HepG2 (cell line): Measurements from ENCODE around the gene TRIM7. TPM values are rescaled to one million over a fixed set of nuclear protein-coding genes. Genes with fewer than 3 reads are reported as not detected.
A peak's percentile ranks its signal among the peaks of the same experiment; 100 is the strongest.

Experiments used
- AKAP8 ChIP-seq: sonication (generic); formaldehyde crosslinking; IDR thresholded peaks from 2 replicates; pipeline ENCODE4 v1.5.1; 2020; ENCODE audit warnings: mild to moderate bottlenecking, missing genetic modification reagents
- HHEX ChIP-seq: IDR thresholded peaks from 2 replicates; pipeline ENCODE4 v1.6.1; 2016; ENCODE audit warnings: control low read depth
- LCORL ChIP-seq, 2 experiments: fragments of 450-650 bp in 1 of 2; sonication (generic) in 1 of 2; formaldehyde crosslinking in 1 of 2; IDR thresholded peaks; 2 replicates each; pipeline versions ENCODE4 v1.5.0 to v1.6.1; 2017 to 2020; ENCODE audit warnings: antibody characterized with exemption in 1 of 2, missing genetic modification reagents in 1 of 2
- MAFG ChIP-seq: sonication (generic); formaldehyde crosslinking; IDR thresholded peaks from 2 replicates; pipeline ENCODE4 v1.5.1; 2020; ENCODE audit warnings: mild to moderate bottlenecking, missing genetic modification reagents
- MAZ ChIP-seq, 2 experiments: sonication (generic) in 1 of 2; formaldehyde crosslinking in 1 of 2; IDR thresholded peaks; 2 replicates each; pipeline versions ENCODE4 v1.5.0 to v1.6.1; 2012 to 2020; ENCODE audit warnings: low read depth in 2 of 2, mild to moderate bottlenecking in 2 of 2, borderline replicate concordance in 1 of 2, improper control_type of control experiment in 1 of 2, low read length in 1 of 2, missing genetic modification reagents in 1 of 2, moderate library complexity in 1 of 2
- RELA ChIP-seq: sonication (generic); formaldehyde crosslinking; IDR thresholded peaks from 2 replicates; pipeline ENCODE4 v1.4.0; 2020; ENCODE audit warnings: missing genetic modification reagents
- SALL1 ChIP-seq: sonication (generic); formaldehyde crosslinking; IDR thresholded peaks from 2 replicates; pipeline ENCODE4 v1.8.0; 2022; ENCODE audit warnings: mild to moderate bottlenecking, missing genetic modification reagents
- SNRNP70 ChIP-seq: fragments of 200-400 bp; formaldehyde crosslinking; IDR thresholded peaks from 2 replicates; pipeline ENCODE4 v1.6.1; 2017; ENCODE audit warnings: mild to moderate bottlenecking, low read depth, low read length, moderate library complexity
- SOX13 ChIP-seq, 3 experiments: fragments of 450-650 bp in 1 of 3; sonication (generic) in 1 of 3; formaldehyde crosslinking in 1 of 3; IDR thresholded peaks in 2 of 3; conservative IDR thresholded peaks in 1 of 3; 2 replicates each; pipeline versions ENCODE4 v1.5.0 to v1.6.1; 2016 to 2020; ENCODE audit warnings: antibody characterized with exemption in 1 of 3, mild to moderate bottlenecking in 1 of 3, missing compliant biosample characterization in 1 of 3, missing genetic modification reagents in 1 of 3, moderate library complexity in 1 of 3
- YEATS2 ChIP-seq: sonication (generic); formaldehyde crosslinking; IDR thresholded peaks from 2 replicates; pipeline ENCODE4 v1.4.0; 2020; ENCODE audit warnings: missing genetic modification reagents, borderline replicate concordance
- ZBED4 ChIP-seq: sonication (generic); formaldehyde crosslinking; IDR thresholded peaks from 2 replicates; pipeline ENCODE4 v1.4.0; 2020; ENCODE audit warnings: missing genetic modification reagents, borderline replicate concordance
- ZFY ChIP-seq: sonication (generic); formaldehyde crosslinking; IDR thresholded peaks from 2 replicates; pipeline ENCODE4 v1.4.0; 2020; ENCODE audit warnings: missing genetic modification reagents
- ZFYVE20 ChIP-seq: sonication (generic); formaldehyde crosslinking; IDR thresholded peaks from 2 replicates; pipeline ENCODE4 v1.8.0; 2023; ENCODE audit warnings: low read depth, mild to moderate bottlenecking, moderate library complexity, missing genetic modification reagents, borderline replicate concordance
- ZNF562 ChIP-seq: sonication (generic); formaldehyde crosslinking; IDR thresholded peaks from 2 replicates; pipeline ENCODE4 v1.8.0; 2022; ENCODE audit warnings: missing genetic modification reagents, borderline replicate concordance
- ZNF614 ChIP-seq: IDR thresholded peaks from 2 replicates; pipeline ENCODE4 v1.6.1; 2018; ENCODE audit warnings: missing biosample characterization, missing genetic modification reagents, inconsistent platforms, borderline replicate concordance
- ZNF619 ChIP-seq: sonication (generic); formaldehyde crosslinking; IDR thresholded peaks from 2 replicates; pipeline ENCODE4 v1.4.0; 2020; ENCODE audit warnings: mild to moderate bottlenecking, missing genetic modification reagents
- ZNF777 ChIP-seq: sonication (generic); formaldehyde crosslinking; IDR thresholded peaks from 2 replicates; pipeline ENCODE4 v1.4.0; 2020; ENCODE audit warnings: missing genetic modification reagents
- ZNF782 ChIP-seq: sonication (generic); formaldehyde crosslinking; IDR thresholded peaks from 2 replicates; pipeline ENCODE4 v1.4.0; 2020; ENCODE audit warnings: missing genetic modification reagents, mild to moderate bottlenecking, borderline replicate concordance
- ZNF891 ChIP-seq: sonication (generic); formaldehyde crosslinking; IDR thresholded peaks from 2 replicates; pipeline ENCODE4 v1.5.0; 2020; ENCODE audit warnings: mild to moderate bottlenecking, missing genetic modification reagents
- polyA plus RNA-seq, 8 experiments: library from polyadenylated mRNA; depleted of rRNA in 3 of 8; stranded (reverse) in 7 of 8; unstranded in 1 of 8; fragments of >200 nt; fragmentation: Illumina TruSeq in 4 of 8; extraction: Trizol in 4 of 8; gene quantifications; 2 replicates each; pipeline versions ENCODE4 v1.2.1 to v1.2.3, GENCODE V29; 2011 to 2016; ENCODE audit warnings: low read depth in 4 of 8, missing spikeins in 1 of 8, mixed read lengths in 1 of 8; ENCODE audit not compliant: insufficient read depth in 1 of 8
- total RNA-seq, 5 experiments: library from RNA; depleted of rRNA; stranded (reverse); fragments of >200 nt; fragmentation: Illumina TruSeq; extraction: Trizol; gene quantifications; 2 replicates each; pipeline ENCODE4 v1.2.3, GENCODE V29; 2016; ENCODE audit warnings: low read depth in 1 of 5
- TF ChIP-seq, protein P1 (sequence below): sonication (generic); formaldehyde crosslinking; IDR thresholded peaks from 2 replicates; pipeline ENCODE4 v1.4.0; 2020; ENCODE audit warnings: missing genetic modification reagents
- TF ChIP-seq, protein P2 (sequence below): sonication (generic); formaldehyde crosslinking; IDR thresholded peaks from 2 replicates; pipeline ENCODE4 v1.9.0; 2021; ENCODE audit warnings: missing genetic modification reagents, mild to moderate bottlenecking, borderline replicate concordance

TRIM7 gene
- total and polyA plus RNA-seq, 2 of the 13 experiments (the other 11 are each of a cell fraction or from before 2014, with no cell fraction given): 0.13 TPM; not detected in 1

GRCh38 chr5:181207214-181207959 lies 2.4 kb upstream of the TRIM7 start (continued):
- TF ChIP-seq MAZ (IDR thresholded peaks at IDR 0.05; ENCODE audit: borderline replicate concordance, low read depth, low read length): no peak
- peak; percentile 32; the same call in 1 of the 2 replicates for TF ChIP-seq MAZ (CRISPR knock-in tag; IDR thresholded peaks at IDR 0.05; ENCODE audit: low read depth)
- TF ChIP-seq ZNF782 (CRISPR knock-in tag): no peak
- 0 out of 2 replicates have a peak, but pooled peaks have one; percentile 7 for TF ChIP-seq ZFY (CRISPR knock-in tag)
- TF ChIP-seq ZNF619 (CRISPR knock-in tag): no peak
- TF ChIP-seq, protein P1, sequence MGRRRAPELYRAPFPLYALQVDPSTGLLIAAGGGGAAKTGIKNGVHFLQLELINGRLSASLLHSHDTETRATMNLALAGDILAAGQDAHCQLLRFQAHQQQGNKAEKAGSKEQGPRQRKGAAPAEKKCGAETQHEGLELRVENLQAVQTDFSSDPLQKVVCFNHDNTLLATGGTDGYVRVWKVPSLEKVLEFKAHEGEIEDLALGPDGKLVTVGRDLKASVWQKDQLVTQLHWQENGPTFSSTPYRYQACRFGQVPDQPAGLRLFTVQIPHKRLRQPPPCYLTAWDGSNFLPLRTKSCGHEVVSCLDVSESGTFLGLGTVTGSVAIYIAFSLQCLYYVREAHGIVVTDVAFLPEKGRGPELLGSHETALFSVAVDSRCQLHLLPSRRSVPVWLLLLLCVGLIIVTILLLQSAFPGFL (CRISPR knock-in tag): no peak
- no peak for TF ChIP-seq HHEX
- no peak for TF ChIP-seq ZNF891 (CRISPR knock-in tag)
- 0 out of 2 replicates have a peak, but pooled peaks have one; percentile 40 for TF ChIP-seq SOX13 (IDR thresholded peaks at IDR 0.05)
- TF ChIP-seq SOX13 (CRISPR knock-in tag; conservative IDR thresholded peaks at IDR 0.05 in 1 of 2, IDR thresholded peaks at IDR 0.05 in 1 of 2): peak in 1 of 2 experiments; percentile 25; a peak in 1 of 4 replicates
- TF ChIP-seq LCORL (IDR thresholded peaks at IDR 0.05): no peak
- no peak for TF ChIP-seq LCORL (CRISPR knock-in tag; IDR thresholded peaks at IDR 0.05)
- no peak for TF ChIP-seq ZBED4 (CRISPR knock-in tag)
- no peak for TF ChIP-seq MAFG (CRISPR knock-in tag)
- TF ChIP-seq ZFYVE20 (CRISPR knock-in tag): no peak
- peak; percentile 32 for TF ChIP-seq SALL1 (CRISPR knock-in tag)
- TF ChIP-seq SNRNP70: no peak
- TF ChIP-seq AKAP8: no peak
- no peak for TF ChIP-seq YEATS2
- TF ChIP-seq ZNF777: peak; percentile 46
- TF ChIP-seq, protein P2, sequence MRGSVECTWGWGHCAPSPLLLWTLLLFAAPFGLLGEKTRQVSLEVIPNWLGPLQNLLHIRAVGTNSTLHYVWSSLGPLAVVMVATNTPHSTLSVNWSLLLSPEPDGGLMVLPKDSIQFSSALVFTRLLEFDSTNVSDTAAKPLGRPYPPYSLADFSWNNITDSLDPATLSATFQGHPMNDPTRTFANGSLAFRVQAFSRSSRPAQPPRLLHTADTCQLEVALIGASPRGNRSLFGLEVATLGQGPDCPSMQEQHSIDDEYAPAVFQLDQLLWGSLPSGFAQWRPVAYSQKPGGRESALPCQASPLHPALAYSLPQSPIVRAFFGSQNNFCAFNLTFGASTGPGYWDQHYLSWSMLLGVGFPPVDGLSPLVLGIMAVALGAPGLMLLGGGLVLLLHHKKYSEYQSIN: no peak
- TF ChIP-seq ZNF562 (CRISPR knock-in tag): no peak
- TF ChIP-seq ZNF614: peak; percentile 33; the same call in 1 of the 2 replicates
- no peak for TF ChIP-seq RELA (CRISPR knock-in tag)
